HCT116 (cell line): Measurements from ENCODE around the gene CYP4F2. TPM values are rescaled to one million over a fixed set of nuclear protein-coding genes. Genes with fewer than 3 reads are reported as not detected.
"Not testable (repeated sequence)": the region's sequence is repeated elsewhere in the genome, so short reads cannot be mapped to it uniquely, and the experiment has no call there.

Experiments
- ATAC-seq: fragments of 200-7000 bp; cut with Tn5 transposase; 2 replicates; pipeline ENCODE4 v1.9.1; 2020; ENCODE audit warnings: mild to moderate bottlenecking, moderate library complexity
- BruUV-seq: library from RNA; stranded (reverse); fragments of 400-500 nt; replicated peaks from 2 replicates; lab custom pipeline; 2021; lab: Mats Ljungman, UMichigan
- CTCF ChIA-PET: fragments of 300-600 bp; sonication (Branson Sonifier 250); formaldehyde crosslinking; loops from one replicate; lab custom pipeline; 2021; ENCODE audit warnings: antibody characterized with exemption; lab: Charles Lee
- POLR2A ChIA-PET: fragments of 300-600, 350-600 bp; sonication (Branson Sonifier 250); formaldehyde crosslinking; loops from one replicate; lab custom pipeline; 2021; ENCODE audit warnings: antibody characterized with exemption; lab: Charles Lee
- RAD21 ChIA-PET, 2 experiments: fragments of 300-600 bp; sonication (Branson Sonifier 250); formaldehyde crosslinking; loops; one replicate each; lab custom pipeline; 2023; ENCODE audit warnings: low total read pairs in 2 of 2; ENCODE audit not compliant: uncharacterized antibody in 2 of 2, unreplicated experiment in 2 of 2, low non-redundant PET in 1 of 2; lab: Charles Lee
- DNase-seq: peaks from one replicate; pipeline ENCODE4 v3.0.0-alpha.2; 2010; ENCODE audit warnings: low read depth, low spot score
- H2AFZ ChIP-seq: fragments of 200-600 bp; shearing (Covaris generic), sonication (generic); 2 replicates; pipeline ENCODE4 v1.6.1; 2017; ENCODE audit warnings: low read depth, mixed run types, mixed read lengths, antibody characterized with exemption, low read length; ENCODE audit not compliant: poor library complexity, severe bottlenecking
- H3K27ac ChIP-seq: 2 replicates; pipeline ENCODE4 v1.5.1; 2012; ENCODE audit warnings: low read depth, low read length
- H3K27me3 ChIP-seq: fragments of 200-600 bp; sonication (generic); 2 replicates; pipeline ENCODE4 v1.6.1; 2016; ENCODE audit warnings: mixed run types, low read length, mixed read lengths; ENCODE audit not compliant: insufficient read depth
- H3K36me3 ChIP-seq, 2 experiments: fragments of 200-500 bp in 1 of 2; fragments of 200-600 bp in 1 of 2; sonication (Bioruptor generic) in 1 of 2; sonication (generic) in 1 of 2; 2 replicates each; pipeline versions ENCODE4 v1.5.1 to v1.6.1; 2014 to 2016; ENCODE audit warnings: low read length in 2 of 2, inconsistent platforms in 1 of 2, mixed read lengths in 1 of 2, mixed run types in 1 of 2; ENCODE audit not compliant: insufficient read depth in 2 of 2, control insufficient read depth in 1 of 2
- H3K4me1 ChIP-seq, 2 experiments: fragments of 200-600 bp in 1 of 2; sonication (generic) in 1 of 2; 2 replicates each; pipeline versions ENCODE4 v1.5.1 to v1.6.1; 2012 to 2017; ENCODE audit warnings: low read length in 2 of 2, inconsistent platforms in 1 of 2, mild to moderate bottlenecking in 1 of 2, mixed read lengths in 1 of 2, mixed run types in 1 of 2, moderate library complexity in 1 of 2; ENCODE audit not compliant: insufficient read depth in 2 of 2, control insufficient read depth in 1 of 2
- H3K4me2 ChIP-seq: fragments of 200-600 bp; sonication (generic); 2 replicates; pipeline ENCODE4 v1.6.1; 2017; ENCODE audit warnings: mixed run types, low read length, mixed read lengths
- H3K4me3 ChIP-seq, 2 experiments: fragments of 200-600 bp in 1 of 2; sonication (generic) in 1 of 2; replicated peaks in 1 of 2; 2 replicates each; pipeline ENCODE4 v1.5.1; 2011 to 2016; ENCODE audit warnings: low read length in 2 of 2, control low read depth in 1 of 2, low read depth in 1 of 2, mild to moderate bottlenecking in 1 of 2, mixed read lengths in 1 of 2, mixed run types in 1 of 2
- H3K79me2 ChIP-seq: fragments of 200-600 bp; sonication (generic); 2 replicates; pipeline ENCODE4 v1.6.1; 2017; ENCODE audit warnings: mild to moderate bottlenecking, mixed run types, low read length, moderate library complexity, mixed read lengths; ENCODE audit not compliant: insufficient read depth
- H3K9ac ChIP-seq: fragments of 200-600 bp; sonication (generic); 2 replicates; pipeline ENCODE4 v1.6.1; 2016; ENCODE audit warnings: low read length, mixed read lengths
- H3K9me2 ChIP-seq: fragments of 200-600 bp; sonication (generic), shearing (Covaris generic); 2 replicates; pipeline ENCODE4 v1.6.1; 2017; ENCODE audit warnings: mixed run types, mild to moderate bottlenecking, moderate library complexity; ENCODE audit not compliant: insufficient read depth
- H3K9me3 ChIP-seq, 2 experiments: fragments of 200-500 bp in 1 of 2; fragments of 200-600 bp in 1 of 2; sonication (Bioruptor generic) in 1 of 2; sonication (generic) in 1 of 2; 2 replicates each; pipeline ENCODE4 v1.6.1; 2014 to 2017; ENCODE audit warnings: low read length in 2 of 2, mixed read lengths in 2 of 2, inconsistent platforms in 1 of 2, low read depth in 1 of 2, mild to moderate bottlenecking in 1 of 2, mixed run types in 1 of 2, moderate library complexity in 1 of 2; ENCODE audit not compliant: control insufficient read depth in 1 of 2, insufficient read depth in 1 of 2
- H4K20me1 ChIP-seq: fragments of 200-600 bp; sonication (generic), shearing (Covaris generic); 2 replicates; pipeline ENCODE4 v1.6.1; 2017; ENCODE audit warnings: mixed run types, mild to moderate bottlenecking, moderate library complexity; ENCODE audit not compliant: insufficient read depth
- CTCF ChIP-seq, 3 experiments: fragments of 200-600 bp in 1 of 3; sonication (generic) in 1 of 3; IDR thresholded peaks in 2 of 3; conservative IDR thresholded peaks in 1 of 3; 2 replicates each; pipeline ENCODE4 v1.5.1; 2012 to 2017; ENCODE audit warnings: low read depth in 2 of 3, low read length in 2 of 3, antibody characterized with exemption in 1 of 3, borderline replicate concordance in 1 of 3, control low read depth in 1 of 3, mild to moderate bottlenecking in 1 of 3, mixed read lengths in 1 of 3, mixed run types in 1 of 3, moderate library complexity in 1 of 3; ENCODE audit not compliant: insufficient read depth in 1 of 3
- EZH2 ChIP-seq: fragments of 200-600 bp; sonication (generic); IDR thresholded peaks from 2 replicates; pipeline ENCODE4 v1.6.1; 2017; ENCODE audit warnings: antibody characterized with exemption, mixed run types
- SP1 ChIP-seq: IDR thresholded peaks from 2 replicates; pipeline ENCODE4 v1.6.1; 2012; ENCODE audit warnings: low read depth
- TCF7L2 ChIP-seq: IDR thresholded peaks from 2 replicates; pipeline ENCODE4 v1.7.0; 2011; ENCODE audit warnings: borderline replicate concordance, inconsistent platforms; ENCODE audit not compliant: insufficient read depth, insufficient read length; ENCODE audit errors: extremely low read depth
- YY1 ChIP-seq: IDR thresholded peaks from 2 replicates; pipeline ENCODE4 v1.6.1; 2011; ENCODE audit warnings: low read length, low read depth, moderate library complexity, mild to moderate bottlenecking; ENCODE audit not compliant: insufficient replicate concordance; ENCODE audit errors: extremely low read depth
- ZBTB33 ChIP-seq: IDR thresholded peaks from 2 replicates; pipeline ENCODE4 v1.6.1; 2011; ENCODE audit warnings: mild to moderate bottlenecking, low read length, moderate library complexity; ENCODE audit not compliant: insufficient replicate concordance; ENCODE audit errors: extremely low read depth
- intact Hi-C: fragments of 100-400 bp; cut with micrococcal nuclease; formaldehyde crosslinking; loops from 2 replicates; pipeline ENCODE4 v1.10.0; 2022
- total RNA-seq: library from RNA; stranded (reverse); gene quantifications from one replicate; pipeline ENCODE4 v1.2.1, GENCODE V29; 2021; ENCODE audit not compliant: unreplicated experiment

CYP4F2 gene
- total RNA-seq, 1 experiment from 2014 or later: 1.1 TPM

- H3K4me3 ChIP-seq: no peak overlapping the region
- POLR2A ChIA-PET: no interaction called here
- H3K4me1 ChIP-seq: no peaks in the 10 kb centered on the region
- H3K27ac ChIP-seq: no peak overlapping the region
- no peaks in the 10 kb centered on the region for H4K20me1 ChIP-seq
- no TSS peak for BruUV-seq
- CTCF ChIA-PET: no interaction called here
- no peaks in the 10 kb centered on the region for H3K27me3 ChIP-seq
- H3K9me2 ChIP-seq: no peaks in the 10 kb centered on the region
- RAD21 ChIA-PET: no interaction called here
- no peaks in the 10 kb centered on the region for H3K9me3 ChIP-seq
- intact Hi-C loops: no loop called here
- ATAC-seq (no peak), DNase-seq (no peak)
- no peaks in the 10 kb centered on the region for H3K36me3 ChIP-seq
- no peak overlapping the region for H3K9ac ChIP-seq
- no peaks in the 10 kb centered on the region for H3K79me2 ChIP-seq
- TF ChIP-seq SP1: no peak
- no peak for TF ChIP-seq YY1
- no peak overlapping the region for H2AFZ ChIP-seq
- H3K4me2 ChIP-seq: no peak overlapping the region
Measured at GRCh38 chr19:15905026-15905425, 7.2 kb upstream of the CYP4F2 start.

DNA sequence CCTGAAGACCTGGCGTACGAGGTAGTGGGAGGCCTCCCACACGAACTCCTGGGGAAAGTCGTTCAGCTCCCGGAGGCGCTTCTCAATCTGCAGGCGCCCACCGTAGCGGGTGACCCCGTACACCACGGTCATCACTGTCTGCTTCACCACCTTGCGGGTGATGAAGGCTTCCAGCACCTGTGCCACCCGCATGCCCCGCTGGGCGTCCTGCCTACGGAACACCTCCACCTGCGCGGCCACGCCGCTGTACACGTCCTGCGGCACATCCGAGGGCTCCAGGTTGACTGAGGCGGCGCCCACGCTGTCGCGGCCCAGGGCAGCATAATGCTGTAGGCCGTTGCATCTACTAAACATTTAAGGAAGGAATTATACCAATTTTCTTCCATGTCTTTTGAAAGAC, 5.0 kb upstream of the CYP4F2 start:
- DNase-seq, H3K4me3 ChIP-seq, H4K20me1 ChIP-seq, H3K79me2 ChIP-seq, POLR2A ChIA-PET, RAD21 ChIA-PET, H3K9ac ChIP-seq, BruUV-seq, intact Hi-C loops, H2AFZ ChIP-seq, H3K27ac ChIP-seq, ATAC-seq, H3K9me2 ChIP-seq, H3K36me3 ChIP-seq, CTCF ChIA-PET, H3K4me1 ChIP-seq, H3K27me3 ChIP-seq, H3K4me2 ChIP-seq, H3K9me3 ChIP-seq: not testable (repeated sequence)

DNA sequence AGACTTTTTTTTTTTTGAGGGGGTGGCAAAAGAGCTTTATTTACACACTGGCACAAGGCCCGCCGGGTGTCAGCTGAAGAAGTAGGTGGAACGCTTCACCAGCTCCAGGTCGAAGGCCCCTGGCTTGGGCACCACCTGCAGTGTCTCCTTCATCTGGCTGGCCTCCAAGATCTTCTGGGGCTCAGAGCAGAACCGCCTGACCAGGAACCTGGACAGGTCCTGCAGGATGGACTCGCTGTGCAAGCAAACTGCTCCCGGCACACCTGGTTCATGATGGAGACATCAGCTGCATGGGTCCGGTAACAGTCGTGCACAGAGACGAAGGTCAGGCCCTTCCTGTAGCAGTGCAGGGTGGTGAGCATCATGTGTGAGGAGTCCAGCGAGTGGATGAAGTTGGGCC, 4.4 kb upstream of the CYP4F2 start:
- CTCF ChIA-PET: no interaction called here
- Histone ChIP-seq H4K20me1 (no peaks in the 10 kb centered on the region), H3K4me1 (0 out of 4 replicates have a peak, but pooled peaks cover 0 to 4% of the 10 kb centered on the region in 2 experiments), H2AFZ (no peak overlapping the region), H3K9me3 (no peaks in the 10 kb centered on the region), H3K36me3 (no peaks in the 10 kb centered on the region), H3K27me3 (no peaks in the 10 kb centered on the region), H3K4me3 (no peak overlapping the region), H3K9me2 (no peaks in the 10 kb centered on the region), H3K9ac (no peak overlapping the region), H3K27ac (no peak overlapping the region), H3K79me2 (no peaks in the 10 kb centered on the region), H3K4me2 (no peak overlapping the region)
- BruUV-seq: no TSS peak
- intact Hi-C loops: no loop called here
- POLR2A ChIA-PET: no interaction called here
- no peak for DNase-seq
- no peak for ATAC-seq
- RAD21 ChIA-PET: no interaction called here
- TF ChIP-seq CTCF (IDR thresholded peaks at IDR 0.05 in 2 of 3, conservative IDR thresholded peaks at IDR 0.05 in 1 of 3; ENCODE audit: borderline replicate concordance in 1 of 3, insufficient read depth in 1 of 3, low read depth in 2 of 3, low read length in 2 of 3) (no peak), EZH2 (no peak), ZBTB33 (no peak), TCF7L2 (no peak)
